ENCODE measurements around the gene GPR78.

GPR78 gene

DNA sequence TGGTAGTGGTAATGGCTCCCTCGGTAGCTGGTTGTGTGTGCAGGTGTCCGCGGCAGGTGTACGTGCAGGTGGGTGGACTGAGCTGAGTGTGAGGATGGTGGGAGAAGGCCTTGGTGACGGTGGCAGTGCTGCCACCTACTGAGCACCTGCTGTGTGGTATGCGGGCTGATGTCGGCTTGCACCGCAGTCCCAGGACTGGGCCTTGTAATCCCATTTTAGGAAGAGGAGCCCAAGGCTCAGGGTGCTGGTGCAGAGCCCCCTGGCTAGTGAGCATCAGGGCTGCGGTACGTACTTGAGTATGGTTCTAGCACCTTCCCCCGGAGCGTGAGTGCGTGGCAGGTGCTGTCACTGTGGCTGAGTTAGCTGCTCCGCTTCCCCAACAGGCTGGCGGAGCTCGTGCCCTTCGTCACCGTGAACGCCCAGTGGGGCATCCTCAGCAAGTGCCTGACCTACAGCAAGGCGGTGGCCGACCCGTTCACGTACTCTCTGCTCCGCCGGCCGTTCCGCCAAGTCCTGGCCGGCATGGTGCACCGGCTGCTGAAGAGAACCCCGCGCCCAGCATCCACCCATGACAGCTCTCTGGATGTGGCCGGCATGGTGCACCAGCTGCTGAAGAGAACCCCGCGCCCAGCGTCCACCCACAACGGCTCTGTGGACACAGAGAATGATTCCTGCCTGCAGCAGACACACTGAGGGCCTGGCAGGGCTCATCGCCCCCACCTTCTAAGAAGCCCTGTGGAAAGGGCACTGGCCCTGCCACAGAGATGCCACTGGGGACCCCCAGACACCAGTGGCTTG, 6.7 kb downstream of the GPR78 start:
- Histone ChIP-seq H3K27ac (ENCODE audit: low read depth, low read length) (no peak overlapping the region), H4K5ac (ENCODE audit: low read length) (no peak overlapping the region), H3K4ac (ENCODE audit: low read depth, low read length) (no peak overlapping the region), H4K8ac (ENCODE audit: low read depth, low read length) (no peak overlapping the region), H3K56ac (ENCODE audit: low read length) (no peak overlapping the region), H3K18ac (ENCODE audit: low read length) (no peak overlapping the region), H2AK5ac (ENCODE audit: low read length) (no peak overlapping the region), H3K79me2 (ENCODE audit: control insufficient read depth, insufficient read depth, low read length) (no peaks in the 10 kb centered on the region), H3K4me1 (ENCODE audit: control insufficient read depth, low read depth, low read length) (no peaks in the 10 kb centered on the region), H2BK120ac (ENCODE audit: low read depth, low read length) (no peak overlapping the region), H3K79me1 (ENCODE audit: low read length) (no peaks in the 10 kb centered on the region), H3K4me2 (ENCODE audit: low read length) (no peak overlapping the region), H2BK5ac (ENCODE audit: low read length) (no peak overlapping the region), H3K27me3 (ENCODE audit: insufficient read depth, low read length, poor library complexity) (no peaks in the 10 kb centered on the region), H3K9ac (ENCODE audit: low read length) (no peak overlapping the region), H3K4me3 (ENCODE audit: low read length) (no peak overlapping the region), H3K23ac (ENCODE audit: low read length) (no peak overlapping the region), H3K36me3 (ENCODE audit: control insufficient read depth, insufficient read depth, low read length) (no peaks in the 10 kb centered on the region), H2BK15ac (replicated peaks; ENCODE audit: low read depth) (no peak overlapping the region)
- no peak for DNase-seq
- WGBS (ENCODE audit: extremely low coverage, insufficient coverage, low lambda C conversion rate) = no CpG with 5 or more reads among the region's 37 CpGs

DNA sequence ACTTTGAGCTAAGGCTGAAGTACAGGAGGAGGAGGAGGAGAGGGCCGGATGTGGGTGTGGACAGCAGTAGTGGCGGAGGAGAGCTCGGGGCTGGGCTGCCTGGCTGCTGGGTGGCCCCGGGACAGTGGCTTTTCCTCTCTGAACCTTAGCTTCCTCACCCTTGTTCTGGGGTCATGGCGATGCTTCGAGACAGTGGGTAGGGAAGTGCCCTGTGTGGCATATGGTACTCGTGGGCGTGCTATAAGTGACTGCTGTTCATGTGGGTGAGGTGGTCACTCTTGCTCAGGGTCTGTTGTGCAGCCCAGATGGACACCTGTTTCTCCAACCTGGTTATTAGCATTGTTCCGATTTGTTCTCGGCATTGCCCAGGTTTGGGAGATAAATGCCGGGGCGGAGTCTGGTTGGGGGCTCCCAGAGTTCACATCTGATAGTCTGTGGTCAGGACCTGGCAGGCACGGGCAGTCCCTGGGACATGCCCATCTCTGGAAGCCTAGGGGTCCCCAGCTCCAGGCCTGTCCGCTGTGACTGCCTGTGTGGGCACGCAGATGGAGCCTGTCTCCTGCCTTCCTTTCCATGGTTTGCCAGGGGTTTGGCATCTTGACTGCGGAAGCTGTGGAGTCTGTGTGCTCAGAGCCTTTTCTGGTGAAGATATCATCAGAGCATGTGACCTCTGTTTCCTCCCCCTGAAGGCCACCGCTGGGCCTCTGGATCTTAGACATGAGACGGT, 7.4 kb downstream of the GPR78 start:
- Histone ChIP-seq H4K5ac (ENCODE audit: low read length) (no peak overlapping the region), H3K56ac (ENCODE audit: low read length) (no peak overlapping the region), H3K27ac (ENCODE audit: low read depth, low read length) (no peak overlapping the region), H3K18ac (ENCODE audit: low read length) (no peak overlapping the region), H3K27me3 (ENCODE audit: insufficient read depth, low read length, poor library complexity) (no peaks in the 10 kb centered on the region), H2BK120ac (ENCODE audit: low read depth, low read length) (no peak overlapping the region), H3K79me2 (ENCODE audit: control insufficient read depth, insufficient read depth, low read length) (no peaks in the 10 kb centered on the region), H3K79me1 (ENCODE audit: low read length) (no peaks in the 10 kb centered on the region), H3K4ac (ENCODE audit: low read depth, low read length) (no peak overlapping the region), H3K4me1 (ENCODE audit: control insufficient read depth, low read depth, low read length) (peaks cover 3% of the 10 kb centered on the region), H2AK5ac (ENCODE audit: low read length) (no peak overlapping the region), H2BK5ac (ENCODE audit: low read length) (no peak overlapping the region), H2BK15ac (replicated peaks; ENCODE audit: low read depth) (no peak overlapping the region), H3K4me2 (ENCODE audit: low read length) (no peak overlapping the region), H3K4me3 (ENCODE audit: low read length) (no peak overlapping the region), H4K8ac (ENCODE audit: low read depth, low read length) (no peak overlapping the region), H3K23ac (ENCODE audit: low read length) (no peak overlapping the region), H3K9ac (ENCODE audit: low read length) (no peak overlapping the region), H3K36me3 (ENCODE audit: control insufficient read depth, insufficient read depth, low read length) (no peaks in the 10 kb centered on the region)
- DNase-seq = no peak
- WGBS (ENCODE audit: extremely low coverage, insufficient coverage, low lambda C conversion rate) = no CpG with 5 or more reads among the region's 18 CpGs

DNA sequence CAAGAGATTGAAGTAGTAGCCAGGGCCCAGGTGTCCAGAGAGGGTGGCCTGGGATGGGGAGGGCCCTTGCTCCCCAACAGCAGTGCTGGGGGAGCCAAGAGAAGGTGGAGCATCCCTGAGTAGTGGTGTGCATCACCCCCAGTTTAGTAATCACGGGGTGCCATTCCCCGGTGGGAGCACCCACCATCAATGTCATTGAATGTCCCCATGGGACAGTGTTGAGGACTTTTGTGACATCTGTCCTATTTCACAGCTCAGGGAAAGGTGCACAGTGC, 7.9 kb downstream of the GPR78 start:
- no CpG with 5 or more reads among the region's 2 CpGs for WGBS (ENCODE audit: extremely low coverage, insufficient coverage, low lambda C conversion rate)
- H3K79me1 ChIP-seq (ENCODE audit: low read length) = no peaks in the 10 kb centered on the region
- H3K27me3 ChIP-seq (ENCODE audit: insufficient read depth, low read length, poor library complexity) = no peaks in the 10 kb centered on the region

DNA sequence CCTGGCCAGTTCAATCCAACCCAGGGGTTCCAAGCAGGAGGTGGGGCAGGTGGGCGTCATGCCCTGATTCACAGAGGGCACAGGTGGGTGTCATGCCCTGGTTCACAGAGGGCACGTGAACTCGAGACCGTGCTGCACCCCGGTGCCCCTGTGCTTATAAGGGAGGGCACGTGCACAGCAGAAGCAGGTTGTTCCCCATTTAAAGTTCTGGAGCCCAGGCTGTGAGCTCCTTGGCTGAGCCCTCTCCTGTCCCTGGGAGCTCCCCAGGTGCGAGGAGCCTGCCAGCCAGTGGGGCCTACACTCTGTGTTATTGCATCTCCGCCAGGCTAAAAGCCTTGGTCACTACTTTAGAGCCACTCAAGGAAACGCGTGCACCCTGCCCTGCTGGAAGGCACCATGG, 9.1 kb downstream of the GPR78 start:
- H3K79me1 ChIP-seq (ENCODE audit: low read length) = no peaks in the 10 kb centered on the region
- H2BK15ac ChIP-seq (replicated peaks; ENCODE audit: low read depth) = no peak overlapping the region
- no peak overlapping the region for H3K4me2 ChIP-seq (ENCODE audit: low read length)
- peaks cover 12% of the 10 kb centered on the region for H3K79me2 ChIP-seq (ENCODE audit: control insufficient read depth, insufficient read depth, low read length)
- no peak for DNase-seq
- H3K27me3 ChIP-seq (ENCODE audit: insufficient read depth, low read length, poor library complexity) = no peaks in the 10 kb centered on the region
- no peak overlapping the region for H3K23ac ChIP-seq (ENCODE audit: low read length)
- H4K5ac ChIP-seq (ENCODE audit: low read length) = no peak overlapping the region
- no peak overlapping the region for H2BK5ac ChIP-seq (ENCODE audit: low read length)
- WGBS (ENCODE audit: extremely low coverage, insufficient coverage, low lambda C conversion rate) = no CpG with 5 or more reads among the region's 10 CpGs
- H4K8ac ChIP-seq (ENCODE audit: low read depth, low read length) = no peak overlapping the region
- H3K4me3 ChIP-seq (ENCODE audit: low read length) = no peak overlapping the region
- H3K9ac ChIP-seq (ENCODE audit: low read length) = no peak overlapping the region
- no peak overlapping the region for H3K4ac ChIP-seq (ENCODE audit: low read depth, low read length)
- H3K4me1 ChIP-seq (ENCODE audit: control insufficient read depth, low read depth, low read length) = peaks cover 8% of the 10 kb centered on the region
- no peak overlapping the region for H3K18ac ChIP-seq (ENCODE audit: low read length)
- no peaks in the 10 kb centered on the region for H3K36me3 ChIP-seq (ENCODE audit: control insufficient read depth, insufficient read depth, low read length)
- H2BK120ac ChIP-seq (ENCODE audit: low read depth, low read length) = no peak overlapping the region
- H2AK5ac ChIP-seq (ENCODE audit: low read length) = no peak overlapping the region
- no peak overlapping the region for H3K56ac ChIP-seq (ENCODE audit: low read length)
- H3K27ac ChIP-seq (ENCODE audit: low read depth, low read length) = no peak overlapping the region

More for the DNA sequence above, 7.9 kb downstream of the GPR78 start:
- H3K23ac ChIP-seq (ENCODE audit: low read length) = no peak overlapping the region
- H3K4me3 ChIP-seq (ENCODE audit: low read length) = no peak overlapping the region
- H3K36me3 ChIP-seq (ENCODE audit: control insufficient read depth, insufficient read depth, low read length) = no peaks in the 10 kb centered on the region
- H3K4me1 ChIP-seq (ENCODE audit: control insufficient read depth, low read depth, low read length) = peaks cover 3% of the 10 kb centered on the region
- H4K5ac ChIP-seq (ENCODE audit: low read length) = no peak overlapping the region
- H4K8ac ChIP-seq (ENCODE audit: low read depth, low read length) = no peak overlapping the region
- no peak overlapping the region for H2BK120ac ChIP-seq (ENCODE audit: low read depth, low read length)
- DNase-seq = no peak
- no peak overlapping the region for H3K9ac ChIP-seq (ENCODE audit: low read length)
- H2AK5ac ChIP-seq (ENCODE audit: low read length) = no peak overlapping the region
- no peak overlapping the region for H3K56ac ChIP-seq (ENCODE audit: low read length)
- no peak overlapping the region for H3K4me2 ChIP-seq (ENCODE audit: low read length)
- no peak overlapping the region for H2BK15ac ChIP-seq (replicated peaks; ENCODE audit: low read depth)
- peaks cover 3% of the 10 kb centered on the region for H3K79me2 ChIP-seq (ENCODE audit: control insufficient read depth, insufficient read depth, low read length)
- no peak overlapping the region for H3K18ac ChIP-seq (ENCODE audit: low read length)
- no peak overlapping the region for H2BK5ac ChIP-seq (ENCODE audit: low read length)
- no peak overlapping the region for H3K27ac ChIP-seq (ENCODE audit: low read depth, low read length)
- H3K4ac ChIP-seq (ENCODE audit: low read depth, low read length) = no peak overlapping the region

- peaks cover 8% of the 10 kb centered on the region for H3K4me1 ChIP-seq (ENCODE audit: control insufficient read depth, low read depth, low read length)
- H3K9ac ChIP-seq (ENCODE audit: low read length) = no peak overlapping the region
- H4K8ac ChIP-seq (ENCODE audit: low read depth, low read length) = no peak overlapping the region
- no peaks in the 10 kb centered on the region for H3K36me3 ChIP-seq (ENCODE audit: control insufficient read depth, insufficient read depth, low read length)
- no peak overlapping the region for H3K23ac ChIP-seq (ENCODE audit: low read length)
- H3K56ac ChIP-seq (ENCODE audit: low read length) = no peak overlapping the region
- no peak overlapping the region for H2BK5ac ChIP-seq (ENCODE audit: low read length)
- H3K4ac ChIP-seq (ENCODE audit: low read depth, low read length) = no peak overlapping the region
- no peak overlapping the region for H2AK5ac ChIP-seq (ENCODE audit: low read length)
- no peaks in the 10 kb centered on the region for H3K79me1 ChIP-seq (ENCODE audit: low read length)
- no peak overlapping the region for H3K18ac ChIP-seq (ENCODE audit: low read length)
- H2BK120ac ChIP-seq (ENCODE audit: low read depth, low read length) = no peak overlapping the region
- WGBS (ENCODE audit: extremely low coverage, insufficient coverage, low lambda C conversion rate) = no CpG with 5 or more reads among the region's 11 CpGs
- no peak overlapping the region for H3K4me2 ChIP-seq (ENCODE audit: low read length)
- no peak for DNase-seq
- no peak overlapping the region for H2BK15ac ChIP-seq (replicated peaks; ENCODE audit: low read depth)
- no peak overlapping the region for H3K27ac ChIP-seq (ENCODE audit: low read depth, low read length)
- no peak overlapping the region for H3K4me3 ChIP-seq (ENCODE audit: low read length)
- no peaks in the 10 kb centered on the region for H3K27me3 ChIP-seq (ENCODE audit: insufficient read depth, low read length, poor library complexity)
- H3K79me2 ChIP-seq (ENCODE audit: control insufficient read depth, insufficient read depth, low read length) = peaks cover 12% of the 10 kb centered on the region
- no peak overlapping the region for H4K5ac ChIP-seq (ENCODE audit: low read length)
These were observed 9.8 kb downstream of the GPR78 start for GRCh38 chr4:8589823-8590545.
